GM12878 (cell line): ENCODE results near the gene CCR7. TPM values are rescaled to one million over a fixed set of nuclear protein-coding genes. Genes with fewer than 3 reads are reported as not detected.

Source experiments
- CBX3 ChIP-seq: fragments of 200-600 bp; sonication (generic); IDR thresholded peaks from 2 replicates; pipeline ENCODE4 v1.6.1; 2016; ENCODE audit warnings: low read depth, borderline replicate concordance
- CEBPB ChIP-seq, 2 experiments: fragments of 150-350 bp in 1 of 2; IDR thresholded peaks; 2 replicates each; pipeline ENCODE4 v1.6.1; 2012 to 2014; ENCODE audit warnings: low read depth in 2 of 2, low read length in 2 of 2, borderline replicate concordance in 1 of 2, inconsistent platforms in 1 of 2
- CREB1 ChIP-seq: IDR thresholded peaks from 2 replicates; pipeline ENCODE4 v1.6.1; 2012; ENCODE audit warnings: low read depth, mild to moderate bottlenecking, inconsistent platforms
- CREM ChIP-seq: IDR thresholded peaks from 2 replicates; pipeline ENCODE4 v1.6.1; 2014; ENCODE audit warnings: antibody characterized with exemption, low read depth
- ELK1 ChIP-seq: IDR thresholded peaks from 2 replicates; pipeline ENCODE4 v1.6.1; 2012; ENCODE audit warnings: low read depth, low read length, improper control_type of control experiment
- EP300 ChIP-seq, 2 experiments: fragments of 150-350 bp in 1 of 2; IDR thresholded peaks; 2 replicates each; pipeline ENCODE4 v1.6.1; 2011 to 2012; ENCODE audit warnings: low read depth in 2 of 2, low read length in 2 of 2, borderline replicate concordance in 1 of 2, improper control_type of control experiment in 1 of 2, inconsistent platforms in 1 of 2; ENCODE audit not compliant: control insufficient read depth in 1 of 2
- ESRRA ChIP-seq: IDR thresholded peaks from 2 replicates; pipeline ENCODE4 v1.6.1; 2012; ENCODE audit warnings: mild to moderate bottlenecking, low read length, improper control_type of control experiment
- IRF5 ChIP-seq: fragments of 450-650 bp; IDR thresholded peaks from 2 replicates; pipeline ENCODE4 v1.6.1; 2017; ENCODE audit warnings: borderline replicate concordance
- KLF5 ChIP-seq: fragments of 450-650 bp; IDR thresholded peaks from 2 replicates; pipeline ENCODE4 v1.6.1; 2014; ENCODE audit warnings: mild to moderate bottlenecking; ENCODE audit not compliant: partially characterized antibody
- LARP7 ChIP-seq: fragments of 450-650 bp; IDR thresholded peaks from 2 replicates; pipeline ENCODE4 v1.6.1; 2017; ENCODE audit warnings: mild to moderate bottlenecking
- MTA2 ChIP-seq: fragments of 450-650 bp; IDR thresholded peaks from 2 replicates; pipeline ENCODE4 v1.6.1; 2016; ENCODE audit warnings: low read depth, mild to moderate bottlenecking, moderate library complexity
- NFYA ChIP-seq: IDR thresholded peaks from 2 replicates; pipeline ENCODE4 v1.6.1; 2011; ENCODE audit warnings: low read depth, mild to moderate bottlenecking, low read length, improper control_type of control experiment, borderline replicate concordance
- NFYB ChIP-seq: IDR thresholded peaks from 2 replicates; pipeline ENCODE4 v1.6.1; 2011; ENCODE audit warnings: low read depth, mild to moderate bottlenecking, low read length, improper control_type of control experiment, moderate library complexity; ENCODE audit not compliant: insufficient read depth
- NRF1 ChIP-seq: conservative IDR thresholded peaks from 2 replicates; pipeline ENCODE4 v1.6.1; 2011; ENCODE audit warnings: mild to moderate bottlenecking, low read depth, low read length, improper control_type of control experiment
- PAX8 ChIP-seq: fragments of 450-650 bp; IDR thresholded peaks from 2 replicates; pipeline ENCODE4 v1.6.1; 2017; ENCODE audit warnings: mild to moderate bottlenecking, moderate library complexity
- POLR2AphosphoS5 ChIP-seq: IDR thresholded peaks from 2 replicates; pipeline ENCODE4 v1.6.1; 2011; ENCODE audit warnings: mild to moderate bottlenecking, low read length, inconsistent platforms
- RB1 ChIP-seq: fragments of 450-650 bp; formaldehyde crosslinking; IDR thresholded peaks from 2 replicates; pipeline ENCODE4 v1.6.1; 2017; ENCODE audit warnings: mild to moderate bottlenecking, borderline replicate concordance
- RUNX3 ChIP-seq: IDR thresholded peaks from 2 replicates; pipeline ENCODE4 v1.6.1; 2012; ENCODE audit warnings: low read length, inconsistent platforms
- STAT3 ChIP-seq: IDR thresholded peaks from 2 replicates; pipeline ENCODE4 v1.6.1; 2011; ENCODE audit warnings: low read depth, low read length, improper control_type of control experiment
- WRNIP1 ChIP-seq: IDR thresholded peaks from 2 replicates; pipeline ENCODE4 v1.6.1; 2011; ENCODE audit warnings: low read depth, low read length, improper control_type of control experiment, borderline replicate concordance
- ZNF217 ChIP-seq: fragments of 450-650 bp; IDR thresholded peaks from 2 replicates; pipeline ENCODE4 v1.6.1; 2017; ENCODE audit warnings: antibody characterized with exemption, mild to moderate bottlenecking
- ZNF622 ChIP-seq: fragments of 450-650 bp; IDR thresholded peaks from 2 replicates; pipeline ENCODE4 v1.6.1; 2017; ENCODE audit warnings: mild to moderate bottlenecking, inconsistent platforms
- polyA plus RNA-seq, 11 experiments: library from polyadenylated mRNA; depleted of rRNA in 4 of 11; unstranded in 6 of 11; stranded (reverse) in 5 of 11; fragments of >200 nt; fragmentation: Nextera tagmentation in 4 of 11; fragmentation: Illumina TruSeq in 1 of 11; extraction: Ambion mirVana in 4 of 11; extraction: Trizol in 1 of 11; gene quantifications; 1 replicate in 1 of 11; 2 replicates in 10 of 11; pipeline versions ENCODE4 v1.2.1 to v1.2.3, GENCODE V29; 2011 to 2016; ENCODE audit warnings: inconsistent platforms in 2 of 11, missing spikeins in 2 of 11, low read depth in 1 of 11
- total RNA-seq, 4 experiments: library from RNA; depleted of rRNA in 3 of 4; stranded (reverse); fragments of >200 nt in 3 of 4; fragmentation: Illumina TruSeq in 1 of 4; extraction: Trizol in 1 of 4; gene quantifications; 2 replicates each; pipeline versions ENCODE4 v1.2.1 to v1.2.3, GENCODE V29; 2013 to 2021
- TF ChIP-seq, protein P1 (sequence below): fragments of 450-650 bp; formaldehyde crosslinking; IDR thresholded peaks from 2 replicates; pipeline ENCODE4 v1.4.0; 2020; ENCODE audit warnings: mild to moderate bottlenecking, moderate library complexity
- TF ChIP-seq, protein P2 (sequence below): IDR thresholded peaks from 2 replicates; pipeline ENCODE4 v1.6.1; 2011; ENCODE audit warnings: borderline replicate concordance, low read depth, mild to moderate bottlenecking, moderate library complexity, low read length; ENCODE audit not compliant: insufficient read depth, poor library complexity, severe bottlenecking

CCR7 gene
- total and polyA plus RNA-seq, 10 of the 15 experiments (the other 5 are each of a cell fraction or from before 2014, with no cell fraction given): 131 to 1,171 (median 260) TPM

DNA sequence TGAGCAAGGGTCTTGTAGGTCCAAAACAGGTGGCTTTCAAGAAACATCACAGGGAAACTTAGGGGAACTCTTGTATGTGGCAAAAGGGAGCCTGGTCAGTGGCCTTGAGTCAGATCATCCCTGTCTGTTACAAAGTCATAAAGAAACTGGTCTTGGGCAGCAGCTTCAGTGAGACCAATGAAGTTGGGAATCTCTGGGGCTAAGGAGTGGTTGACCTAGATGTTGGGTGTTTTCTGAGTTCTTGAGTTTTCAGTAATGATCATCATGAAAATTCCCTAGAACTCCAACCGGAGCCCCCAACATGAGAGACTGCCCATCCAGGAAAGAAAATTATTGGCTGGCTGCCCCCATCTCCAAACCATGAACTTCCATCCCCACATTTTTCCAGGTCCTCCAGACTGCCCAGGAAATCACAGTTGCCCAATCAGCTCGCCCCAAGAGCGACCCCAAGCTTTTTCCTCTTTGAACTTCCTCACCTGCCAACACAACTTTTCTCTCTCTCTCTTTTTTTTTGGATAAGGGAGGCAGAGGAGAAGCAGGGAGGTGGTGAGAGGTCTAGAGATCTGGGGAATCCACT lies 3.9 kb downstream of the CCR7 start (continued):
- TF ChIP-seq LARP7: peak; percentile 25; the same call in 1 of the 2 replicates
- TF ChIP-seq CBX3: no peak
- TF ChIP-seq ZNF217: no peak
- no peak for TF ChIP-seq NRF1
- 0 out of 2 replicates have a peak, but pooled peaks have one; percentile 17 for TF ChIP-seq NFYB
- TF ChIP-seq, protein P1, sequence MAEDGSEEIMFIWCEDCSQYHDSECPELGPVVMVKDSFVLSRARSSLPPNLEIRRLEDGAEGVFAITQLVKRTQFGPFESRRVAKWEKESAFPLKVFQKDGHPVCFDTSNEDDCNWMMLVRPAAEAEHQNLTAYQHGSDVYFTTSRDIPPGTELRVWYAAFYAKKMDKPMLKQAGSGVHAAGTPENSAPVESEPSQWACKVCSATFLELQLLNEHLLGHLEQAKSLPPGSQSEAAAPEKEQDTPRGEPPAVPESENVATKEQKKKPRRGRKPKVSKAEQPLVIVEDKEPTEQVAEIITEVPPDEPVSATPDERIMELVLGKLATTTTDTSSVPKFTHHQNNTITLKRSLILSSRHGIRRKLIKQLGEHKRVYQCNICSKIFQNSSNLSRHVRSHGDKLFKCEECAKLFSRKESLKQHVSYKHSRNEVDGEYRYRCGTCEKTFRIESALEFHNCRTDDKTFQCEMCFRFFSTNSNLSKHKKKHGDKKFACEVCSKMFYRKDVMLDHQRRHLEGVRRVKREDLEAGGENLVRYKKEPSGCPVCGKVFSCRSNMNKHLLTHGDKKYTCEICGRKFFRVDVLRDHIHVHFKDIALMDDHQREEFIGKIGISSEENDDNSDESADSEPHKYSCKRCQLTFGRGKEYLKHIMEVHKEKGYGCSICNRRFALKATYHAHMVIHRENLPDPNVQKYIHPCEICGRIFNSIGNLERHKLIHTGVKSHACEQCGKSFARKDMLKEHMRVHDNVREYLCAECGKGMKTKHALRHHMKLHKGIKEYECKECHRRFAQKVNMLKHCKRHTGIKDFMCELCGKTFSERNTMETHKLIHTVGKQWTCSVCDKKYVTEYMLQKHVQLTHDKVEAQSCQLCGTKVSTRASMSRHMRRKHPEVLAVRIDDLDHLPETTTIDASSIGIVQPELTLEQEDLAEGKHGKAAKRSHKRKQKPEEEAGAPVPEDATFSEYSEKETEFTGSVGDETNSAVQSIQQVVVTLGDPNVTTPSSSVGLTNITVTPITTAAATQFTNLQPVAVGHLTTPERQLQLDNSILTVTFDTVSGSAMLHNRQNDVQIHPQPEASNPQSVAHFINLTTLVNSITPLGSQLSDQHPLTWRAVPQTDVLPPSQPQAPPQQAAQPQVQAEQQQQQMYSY (CRISPR knock-in tag): peak; percentile 2; the same call in 1 of the 2 replicates
- TF ChIP-seq ELK1: no peak
- TF ChIP-seq PAX8: no peak
- TF ChIP-seq RB1: no peak
- peak in 1 of 2 experiments; percentile 6; a peak in 1 of 4 replicates for TF ChIP-seq EP300 (IDR thresholded peaks at IDR 0.05; ENCODE audit: borderline replicate concordance in 1 of 2, control insufficient read depth in 1 of 2, low read depth in 2 of 2, low read length in 2 of 2)
- TF ChIP-seq POLR2AphosphoS5: peak; percentile 30
- TF ChIP-seq NFYA: no peak
- TF ChIP-seq ESRRA: no peak
- TF ChIP-seq CREB1: no peak
- peak; percentile 91; the same call in 1 of the 2 replicates for TF ChIP-seq WRNIP1
- no peak; the same call in 1 of the 2 replicates for TF ChIP-seq CREM
- TF ChIP-seq IRF5: no peak
- no peak for TF ChIP-seq ZNF622
- TF ChIP-seq, protein P2, sequence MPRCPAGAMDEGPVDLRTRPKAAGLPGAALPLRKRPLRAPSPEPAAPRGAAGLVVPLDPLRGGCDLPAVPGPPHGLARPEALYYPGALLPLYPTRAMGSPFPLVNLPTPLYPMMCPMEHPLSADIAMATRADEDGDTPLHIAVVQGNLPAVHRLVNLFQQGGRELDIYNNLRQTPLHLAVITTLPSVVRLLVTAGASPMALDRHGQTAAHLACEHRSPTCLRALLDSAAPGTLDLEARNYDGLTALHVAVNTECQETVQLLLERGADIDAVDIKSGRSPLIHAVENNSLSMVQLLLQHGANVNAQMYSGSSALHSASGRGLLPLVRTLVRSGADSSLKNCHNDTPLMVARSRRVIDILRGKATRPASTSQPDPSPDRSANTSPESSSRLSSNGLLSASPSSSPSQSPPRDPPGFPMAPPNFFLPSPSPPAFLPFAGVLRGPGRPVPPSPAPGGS: peak; percentile 58
- peak; percentile 8; the same call in 1 of the 2 replicates for TF ChIP-seq MTA2
- TF ChIP-seq CEBPB (IDR thresholded peaks at IDR 0.05; ENCODE audit: borderline replicate concordance in 1 of 2, low read depth in 2 of 2, low read length in 2 of 2): peak in 1 of 2 experiments; percentile 90; a peak in 1 of 4 replicates
- TF ChIP-seq STAT3: no peak
- no peak for TF ChIP-seq KLF5
- TF ChIP-seq RUNX3: peak; percentile 22; the same call in 1 of the 2 replicates
